Breast epithelium (tissue), 3 donors: ENCODE measurements around the gene ENDOD1.

ENCODE experiments used
- POLR2AphosphoS5 ChIP-seq, 3 donors: sonication (generic); formaldehyde crosslinking; IDR thresholded peaks; one replicate each; pipeline ENCODE4 v1.6.1; 2017; ENCODE audit warnings: antibody characterized with exemption in 3 of 3
- TF ChIP-seq, protein P1 (sequence below), 3 donors: fragments of 450-650 bp; IDR thresholded peaks; one replicate each; pipeline ENCODE4 v1.5.1; 2016 to 2017; ENCODE audit warnings: antibody characterized with exemption in 3 of 3, mild to moderate bottlenecking in 3 of 3, moderate library complexity in 3 of 3

- TF ChIP-seq, protein P1, sequence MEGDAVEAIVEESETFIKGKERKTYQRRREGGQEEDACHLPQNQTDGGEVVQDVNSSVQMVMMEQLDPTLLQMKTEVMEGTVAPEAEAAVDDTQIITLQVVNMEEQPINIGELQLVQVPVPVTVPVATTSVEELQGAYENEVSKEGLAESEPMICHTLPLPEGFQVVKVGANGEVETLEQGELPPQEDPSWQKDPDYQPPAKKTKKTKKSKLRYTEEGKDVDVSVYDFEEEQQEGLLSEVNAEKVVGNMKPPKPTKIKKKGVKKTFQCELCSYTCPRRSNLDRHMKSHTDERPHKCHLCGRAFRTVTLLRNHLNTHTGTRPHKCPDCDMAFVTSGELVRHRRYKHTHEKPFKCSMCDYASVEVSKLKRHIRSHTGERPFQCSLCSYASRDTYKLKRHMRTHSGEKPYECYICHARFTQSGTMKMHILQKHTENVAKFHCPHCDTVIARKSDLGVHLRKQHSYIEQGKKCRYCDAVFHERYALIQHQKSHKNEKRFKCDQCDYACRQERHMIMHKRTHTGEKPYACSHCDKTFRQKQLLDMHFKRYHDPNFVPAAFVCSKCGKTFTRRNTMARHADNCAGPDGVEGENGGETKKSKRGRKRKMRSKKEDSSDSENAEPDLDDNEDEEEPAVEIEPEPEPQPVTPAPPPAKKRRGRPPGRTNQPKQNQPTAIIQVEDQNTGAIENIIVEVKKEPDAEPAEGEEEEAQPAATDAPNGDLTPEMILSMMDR (IDR thresholded peaks at IDR 0.05): no peak
- no peak for TF ChIP-seq POLR2AphosphoS5 (IDR thresholded peaks at IDR 0.05)
These were observed 80.6 kb downstream of the ENDOD1 start for GRCh38 chr11:95170294-95170693.
